GM12878 (cell line): ENCODE results near the gene KCNQ1. TPM values are rescaled to one million over a fixed set of nuclear protein-coding genes. Genes with fewer than 3 reads are reported as not detected.

Experiments
- ATAC-seq: fragments of 200-7000 bp; cut with Tn5 transposase; 3 replicates; pipeline ENCODE4 v1.9.1; 2020; ENCODE audit warnings: mild to moderate bottlenecking, moderate library complexity
- BruUV-seq: library from RNA; stranded (reverse); fragments of 400-500 nt; replicated peaks from 2 replicates; lab custom pipeline; 2021; lab: Mats Ljungman, UMichigan
- CTCF ChIA-PET: fragments of 300-600 bp; sonication (Branson Sonifier 250); formaldehyde crosslinking; extraction: SDS; loops from one replicate; lab custom pipeline; 2021; ENCODE audit warnings: inconsistent platforms; lab: Yijun Ruan, JAX
- POLR2A ChIA-PET: fragments of 350-600 bp; formaldehyde crosslinking; extraction: SDS; loops from one replicate; lab custom pipeline; 2021; ENCODE audit warnings: inconsistent platforms; lab: Charles Lee
- RAD21 ChIA-PET: fragments of 300-600 bp; sonication (Branson Sonifier 250); formaldehyde crosslinking; loops from one replicate; lab custom pipeline; 2023; ENCODE audit warnings: antibody characterized with exemption; ENCODE audit not compliant: unreplicated experiment; lab: Charles Lee
- SMC1A ChIA-PET: fragments of 300-600 bp; sonication (Branson Sonifier 250); formaldehyde crosslinking; loops from one replicate; lab custom pipeline; 2023; ENCODE audit not compliant: unreplicated experiment, uncharacterized antibody; lab: Charles Lee
- DNase-seq: peaks from one replicate; pipeline ENCODE4 v3.0.0-alpha.2; 2011; ENCODE audit warnings: low read depth, low spot score
- FAIRE-seq: peaks from 3 replicates; lab custom pipeline; 2011; peaks lifted over from hg19 to GRCh38; lab: Jason Lieb, UNC
- H2AFZ ChIP-seq: 2 replicates; pipeline ENCODE4 v1.6.0; 2011; ENCODE audit warnings: low read depth, low read length, control low read depth; ENCODE audit not compliant: control insufficient read depth
- H3K27ac ChIP-seq: 2 replicates; pipeline ENCODE4 v1.5.1; 2011; ENCODE audit warnings: control low read depth; ENCODE audit not compliant: control insufficient read depth, insufficient read depth
- H3K27me3 ChIP-seq, 2 experiments: replicated peaks in 1 of 2; 2 replicates each; pipeline versions ENCODE4 v1.6.0 to v1.6.1; 2011; ENCODE audit warnings: low read length in 1 of 2; ENCODE audit not compliant: control insufficient read depth in 2 of 2, insufficient read depth in 2 of 2
- H3K36me3 ChIP-seq, 2 experiments: 2 replicates each; pipeline ENCODE4 v1.5.1; 2011; ENCODE audit warnings: low read length in 1 of 2; ENCODE audit not compliant: control insufficient read depth in 2 of 2, insufficient read depth in 2 of 2
- H3K4me1 ChIP-seq: 2 replicates; pipeline ENCODE4 v1.6.1; 2011; ENCODE audit warnings: mild to moderate bottlenecking, low read length, moderate library complexity, mixed read lengths; ENCODE audit not compliant: control insufficient read depth, insufficient read depth
- H3K4me2 ChIP-seq: 2 replicates; pipeline ENCODE4 v1.6.0; 2011; ENCODE audit warnings: control low read depth; ENCODE audit not compliant: control insufficient read depth, insufficient read depth
- H3K4me3 ChIP-seq: fragments of 200-600 bp; sonication (generic); 2 replicates; pipeline ENCODE4 v1.5.1; 2016
- H3K79me2 ChIP-seq: 2 replicates; pipeline ENCODE4 v1.6.0; 2011; ENCODE audit warnings: low read length; ENCODE audit not compliant: control insufficient read depth, insufficient read depth
- H3K9ac ChIP-seq: 2 replicates; pipeline ENCODE4 v1.8.0; 2011; ENCODE audit warnings: low read length, control low read depth, mixed read lengths; ENCODE audit not compliant: control insufficient read depth, insufficient read depth
- H3K9me3 ChIP-seq: replicated peaks from 3 replicates; pipeline ENCODE4 v1.5.1; 2011; ENCODE audit warnings: mild to moderate bottlenecking, low read length; ENCODE audit not compliant: control insufficient read depth, insufficient read depth
- H4K20me1 ChIP-seq: 2 replicates; pipeline ENCODE4 v1.6.0; 2011; ENCODE audit not compliant: control insufficient read depth, insufficient read depth
- JUND ChIP-seq: IDR thresholded peaks from 2 replicates; pipeline ENCODE4 v1.6.1; 2012; ENCODE audit warnings: low read depth, mild to moderate bottlenecking, low read length, improper control_type of control experiment, moderate library complexity
- LARP7 ChIP-seq: fragments of 450-650 bp; IDR thresholded peaks from 2 replicates; pipeline ENCODE4 v1.6.1; 2017; ENCODE audit warnings: mild to moderate bottlenecking
- TCF3 ChIP-seq: IDR thresholded peaks from 2 replicates; pipeline ENCODE4 v1.6.1; 2012; ENCODE audit warnings: low read depth, mild to moderate bottlenecking, low read length, borderline replicate concordance; ENCODE audit not compliant: insufficient read depth
- WGBS: methylation state at CpG from one replicate; pipeline ENCODE4 v1.1.6; 2016; ENCODE audit warnings: low lambda C conversion rate; ENCODE audit not compliant: insufficient replicate concordance, insufficient coverage; ENCODE audit errors: missing lambda C conversion rate; 5-methylcytosine and 5-hydroxymethylcytosine counted together
- in situ Hi-C: fragments of 300-500 bp; cut with MboI; formaldehyde crosslinking; loops from 9 replicates; pipeline ENCODE4 v1.14.3; 2018; ENCODE audit warnings: mixed read lengths
- intact Hi-C: fragments of 100-400 bp; cut with micrococcal nuclease; formaldehyde crosslinking; loops from one replicate; pipeline ENCODE4 v1.14.2; 2022; ENCODE audit not compliant: unreplicated experiment
- polyA plus RNA-seq, 11 experiments: library from polyadenylated mRNA; depleted of rRNA in 4 of 11; unstranded in 6 of 11; stranded (reverse) in 5 of 11; fragments of >200 nt; fragmentation: Nextera tagmentation in 4 of 11; fragmentation: Illumina TruSeq in 1 of 11; extraction: Ambion mirVana in 4 of 11; extraction: Trizol in 1 of 11; gene quantifications; 1 replicate in 1 of 11; 2 replicates in 10 of 11; pipeline versions ENCODE4 v1.2.1 to v1.2.3, GENCODE V29; 2011 to 2016; ENCODE audit warnings: inconsistent platforms in 2 of 11, missing spikeins in 2 of 11, low read depth in 1 of 11
- total RNA-seq, 4 experiments: library from RNA; depleted of rRNA in 3 of 4; stranded (reverse); fragments of >200 nt in 3 of 4; fragmentation: Illumina TruSeq in 1 of 4; extraction: Trizol in 1 of 4; gene quantifications; 2 replicates each; pipeline versions ENCODE4 v1.2.1 to v1.2.3, GENCODE V29; 2013 to 2021
- TF ChIP-seq, protein P1 (sequence below): IDR thresholded peaks from 2 replicates; pipeline ENCODE4 v1.6.1; 2012; ENCODE audit warnings: improper control_type of control experiment, low read depth, low read length; ENCODE audit not compliant: insufficient replicate concordance

Gene KCNQ1
- total and polyA plus RNA-seq, 10 of the 15 experiments (the other 5 are each of a cell fraction or from before 2014, with no cell fraction given) = 0.03 to 0.15 (median 0.12) TPM; not detected in 7

DNA sequence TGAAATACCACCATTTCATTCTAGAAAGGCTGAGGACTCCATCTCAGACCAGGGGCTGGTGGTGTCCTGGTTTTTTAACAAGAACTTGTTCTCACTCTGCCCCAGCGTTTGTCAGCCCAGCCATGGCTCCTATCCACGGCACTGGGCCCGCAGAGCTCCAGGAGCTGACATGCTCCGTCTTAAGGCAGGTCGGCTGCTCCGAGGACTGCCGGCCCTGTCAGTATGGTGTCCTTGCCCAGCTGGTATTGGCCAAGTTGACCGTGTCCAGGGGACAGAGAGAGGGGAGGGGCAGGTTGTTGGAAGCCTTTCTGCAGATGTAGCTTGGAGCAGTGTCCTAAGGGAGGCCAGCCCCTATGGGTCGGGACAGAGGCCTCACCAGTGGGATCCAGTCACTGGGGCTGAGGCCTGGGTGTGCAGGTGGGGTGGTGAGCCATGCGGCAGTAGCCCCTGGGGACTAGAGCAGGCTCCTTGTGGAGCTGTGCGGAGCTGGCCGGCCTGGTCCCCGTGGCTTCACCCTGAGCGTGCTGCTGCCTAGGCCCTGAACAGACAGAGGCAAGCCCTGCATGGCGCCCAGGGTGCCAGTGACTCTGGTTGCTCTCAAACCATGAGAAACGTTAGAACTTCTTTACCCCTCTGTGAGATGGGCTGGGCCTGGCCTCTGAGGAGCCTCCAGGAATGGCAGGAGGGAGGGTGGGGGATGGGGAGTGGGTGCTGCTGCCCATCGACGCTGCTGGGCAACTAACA lies 294.9 kb downstream of the KCNQ1 start:
- H3K36me3 ChIP-seq = no peaks in the 10 kb centered on the region
- TF ChIP-seq TCF3 (no peak), LARP7 (no peak), JUND (no peak)
- TF ChIP-seq, protein P1, sequence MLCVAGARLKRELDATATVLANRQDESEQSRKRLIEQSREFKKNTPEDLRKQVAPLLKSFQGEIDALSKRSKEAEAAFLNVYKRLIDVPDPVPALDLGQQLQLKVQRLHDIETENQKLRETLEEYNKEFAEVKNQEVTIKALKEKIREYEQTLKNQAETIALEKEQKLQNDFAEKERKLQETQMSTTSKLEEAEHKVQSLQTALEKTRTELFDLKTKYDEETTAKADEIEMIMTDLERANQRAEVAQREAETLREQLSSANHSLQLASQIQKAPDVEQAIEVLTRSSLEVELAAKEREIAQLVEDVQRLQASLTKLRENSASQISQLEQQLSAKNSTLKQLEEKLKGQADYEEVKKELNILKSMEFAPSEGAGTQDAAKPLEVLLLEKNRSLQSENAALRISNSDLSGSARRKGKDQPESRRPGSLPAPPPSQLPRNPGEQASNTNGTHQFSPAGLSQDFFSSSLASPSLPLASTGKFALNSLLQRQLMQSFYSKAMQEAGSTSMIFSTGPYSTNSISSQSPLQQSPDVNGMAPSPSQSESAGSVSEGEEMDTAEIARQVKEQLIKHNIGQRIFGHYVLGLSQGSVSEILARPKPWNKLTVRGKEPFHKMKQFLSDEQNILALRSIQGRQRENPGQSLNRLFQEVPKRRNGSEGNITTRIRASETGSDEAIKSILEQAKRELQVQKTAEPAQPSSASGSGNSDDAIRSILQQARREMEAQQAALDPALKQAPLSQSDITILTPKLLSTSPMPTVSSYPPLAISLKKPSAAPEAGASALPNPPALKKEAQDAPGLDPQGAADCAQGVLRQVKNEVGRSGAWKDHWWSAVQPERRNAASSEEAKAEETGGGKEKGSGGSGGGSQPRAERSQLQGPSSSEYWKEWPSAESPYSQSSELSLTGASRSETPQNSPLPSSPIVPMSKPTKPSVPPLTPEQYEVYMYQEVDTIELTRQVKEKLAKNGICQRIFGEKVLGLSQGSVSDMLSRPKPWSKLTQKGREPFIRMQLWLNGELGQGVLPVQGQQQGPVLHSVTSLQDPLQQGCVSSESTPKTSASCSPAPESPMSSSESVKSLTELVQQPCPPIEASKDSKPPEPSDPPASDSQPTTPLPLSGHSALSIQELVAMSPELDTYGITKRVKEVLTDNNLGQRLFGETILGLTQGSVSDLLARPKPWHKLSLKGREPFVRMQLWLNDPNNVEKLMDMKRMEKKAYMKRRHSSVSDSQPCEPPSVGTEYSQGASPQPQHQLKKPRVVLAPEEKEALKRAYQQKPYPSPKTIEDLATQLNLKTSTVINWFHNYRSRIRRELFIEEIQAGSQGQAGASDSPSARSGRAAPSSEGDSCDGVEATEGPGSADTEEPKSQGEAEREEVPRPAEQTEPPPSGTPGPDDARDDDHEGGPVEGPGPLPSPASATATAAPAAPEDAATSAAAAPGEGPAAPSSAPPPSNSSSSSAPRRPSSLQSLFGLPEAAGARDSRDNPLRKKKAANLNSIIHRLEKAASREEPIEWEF = no peak
- TF ChIP-seq, all 136 proteins: peak for 0
- 63% methylated on average over 17 of the region's 18 CpGs for WGBS

More for the DNA sequence above, 294.9 kb downstream of the KCNQ1 start:
- FAIRE-seq = no peak
- no peak for DNase-seq
- no peak for ATAC-seq
- no peaks in the 10 kb centered on the region for H3K79me2 ChIP-seq
- H2AFZ ChIP-seq = no peak overlapping the region
- intact Hi-C loops = no loop called here
- no peak overlapping the region for H3K27ac ChIP-seq
- H3K4me2 ChIP-seq = no peak overlapping the region
- POLR2A ChIA-PET = no interaction called here
- no TSS peak for BruUV-seq
- H3K9ac ChIP-seq = no peak overlapping the region
- CTCF ChIA-PET = no interaction called here
- no peaks in the 10 kb centered on the region for H3K9me3 ChIP-seq
- no peaks in the 10 kb centered on the region for H3K4me1 ChIP-seq
- no peaks in the 10 kb centered on the region for H4K20me1 ChIP-seq
- SMC1A ChIA-PET = no interaction called here
- H3K4me3 ChIP-seq = no peak overlapping the region
- no peaks in the 10 kb centered on the region for H3K27me3 ChIP-seq
- in situ Hi-C loops = no loop called here
- RAD21 ChIA-PET = no interaction called here
